PC-9 (cell line): ENCODE data around the gene PDCD4.

Source experiments
- EZH2 ChIP-seq: fragments of 200-600 bp; sonication (generic); IDR thresholded peaks from 2 replicates; pipeline ENCODE4 v1.8.0; 2017; ENCODE audit warnings: antibody characterized with exemption, low read depth
- TF ChIP-seq, protein P1 (sequence below): fragments of 200-600 bp; sonication (generic); conservative IDR thresholded peaks from 2 replicates; pipeline ENCODE4 v1.6.1; 2017; ENCODE audit warnings: mixed run types, antibody characterized with exemption, mild to moderate bottlenecking, moderate library complexity

DNA sequence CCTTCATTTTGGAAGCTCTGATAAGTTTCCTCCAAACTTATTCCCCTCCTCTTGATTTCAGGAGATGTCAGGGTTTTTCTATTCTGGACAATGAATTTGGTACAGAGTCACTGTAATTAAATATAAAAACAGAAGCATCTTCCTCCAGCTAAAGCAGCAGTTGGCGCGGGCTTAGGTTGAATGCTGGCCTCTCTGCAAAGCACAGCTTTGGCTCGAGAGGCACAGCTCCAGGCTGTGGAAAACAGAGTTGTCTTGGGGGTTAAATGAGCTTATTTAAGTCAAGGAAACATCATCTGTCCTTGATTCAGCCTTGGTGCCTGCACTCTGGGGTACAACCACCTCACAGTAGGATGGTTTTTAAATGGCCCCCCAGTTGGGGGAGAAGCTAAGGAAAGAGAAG, 35.0 kb upstream of the PDCD4 start:
- TF ChIP-seq, protein P1, sequence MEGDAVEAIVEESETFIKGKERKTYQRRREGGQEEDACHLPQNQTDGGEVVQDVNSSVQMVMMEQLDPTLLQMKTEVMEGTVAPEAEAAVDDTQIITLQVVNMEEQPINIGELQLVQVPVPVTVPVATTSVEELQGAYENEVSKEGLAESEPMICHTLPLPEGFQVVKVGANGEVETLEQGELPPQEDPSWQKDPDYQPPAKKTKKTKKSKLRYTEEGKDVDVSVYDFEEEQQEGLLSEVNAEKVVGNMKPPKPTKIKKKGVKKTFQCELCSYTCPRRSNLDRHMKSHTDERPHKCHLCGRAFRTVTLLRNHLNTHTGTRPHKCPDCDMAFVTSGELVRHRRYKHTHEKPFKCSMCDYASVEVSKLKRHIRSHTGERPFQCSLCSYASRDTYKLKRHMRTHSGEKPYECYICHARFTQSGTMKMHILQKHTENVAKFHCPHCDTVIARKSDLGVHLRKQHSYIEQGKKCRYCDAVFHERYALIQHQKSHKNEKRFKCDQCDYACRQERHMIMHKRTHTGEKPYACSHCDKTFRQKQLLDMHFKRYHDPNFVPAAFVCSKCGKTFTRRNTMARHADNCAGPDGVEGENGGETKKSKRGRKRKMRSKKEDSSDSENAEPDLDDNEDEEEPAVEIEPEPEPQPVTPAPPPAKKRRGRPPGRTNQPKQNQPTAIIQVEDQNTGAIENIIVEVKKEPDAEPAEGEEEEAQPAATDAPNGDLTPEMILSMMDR, result no peak
- TF ChIP-seq EZH2, result no peak
